H1 (cell line): ENCODE measurements around the gene AGPAT3. TPM values are rescaled to one million over a fixed set of nuclear protein-coding genes. Genes with fewer than 3 reads are reported as not detected.

Experiments
- CTCF ChIA-PET: fragments of 300-600 bp; sonication (Branson Sonifier 250); formaldehyde crosslinking; loops from one replicate; lab custom pipeline; 2021; ENCODE audit not compliant: partially characterized antibody; lab: Charles Lee
- POLR2A ChIA-PET: fragments of 300-600 bp; sonication (Branson Sonifier 250); formaldehyde crosslinking; loops from one replicate; lab custom pipeline; 2021; ENCODE audit warnings: inconsistent platforms; ENCODE audit not compliant: partially characterized antibody; lab: Charles Lee
- DNase-seq, 2 experiments: peaks; one replicate each; pipeline versions ENCODE4 v3.0.0 to v3.0.0-alpha.2; 2010 to 2022; ENCODE audit warnings: low spot score in 2 of 2, low read depth in 1 of 2, mixed read lengths in 1 of 2
- FAIRE-seq: peaks from 2 replicates; lab custom pipeline; 2011; peaks lifted over from hg19 to GRCh38; lab: Jason Lieb, UNC
- H2AFZ ChIP-seq: 2 replicates; pipeline ENCODE4 v1.8.1; 2012; ENCODE audit warnings: low read length, inconsistent platforms
- H2AK5ac ChIP-seq: 2 replicates; pipeline ENCODE4 v1.6.1; 2013; ENCODE audit warnings: low read depth, low read length
- H2BK120ac ChIP-seq: replicated peaks from 2 replicates; pipeline ENCODE3; 2013; ENCODE audit warnings: low read depth, low read length, inconsistent platforms
- H2BK12ac ChIP-seq: 2 replicates; pipeline ENCODE4 v1.6.1; 2013; ENCODE audit warnings: low read depth, low read length
- H2BK15ac ChIP-seq: 2 replicates; pipeline ENCODE4 v1.6.1; 2013; ENCODE audit warnings: low read length
- H2BK20ac ChIP-seq: 2 replicates; pipeline ENCODE4 v1.6.1; 2013; ENCODE audit warnings: low read length
- H2BK5ac ChIP-seq: 2 replicates; pipeline ENCODE4 v1.6.1; 2013; ENCODE audit warnings: low read depth, low read length
- H3K14ac ChIP-seq: 2 replicates; pipeline ENCODE4 v1.6.1; 2013; ENCODE audit warnings: inconsistent platforms; ENCODE audit not compliant: insufficient read length
- H3K18ac ChIP-seq: 2 replicates; pipeline ENCODE4 v1.6.1; 2013; ENCODE audit warnings: low read length; ENCODE audit errors: extremely low read depth
- H3K23ac ChIP-seq: 2 replicates; pipeline ENCODE4 v1.6.1; 2013; ENCODE audit warnings: inconsistent platforms; ENCODE audit not compliant: insufficient read length
- H3K23me2 ChIP-seq: 2 replicates; pipeline ENCODE4 v1.6.1; 2013; ENCODE audit warnings: low read depth, low read length
- H3K27ac ChIP-seq: 2 replicates; pipeline ENCODE4 v1.6.1; 2011; ENCODE audit warnings: low read depth, low read length, inconsistent platforms
- H3K27me3 ChIP-seq, 4 experiments: replicated peaks in 1 of 4; 1 replicate in 1 of 4; 2 replicates in 3 of 4; pipeline versions ENCODE4 v1.6.1 to v1.8.1; 2011 to 2013; ENCODE audit warnings: low read length in 3 of 4, mild to moderate bottlenecking in 3 of 4, inconsistent platforms in 2 of 4, mixed read lengths in 2 of 4, moderate library complexity in 1 of 4; ENCODE audit not compliant: control insufficient read depth in 3 of 4, insufficient read depth in 3 of 4; ENCODE audit errors: extremely low read depth in 1 of 4
- H3K36me3 ChIP-seq, 4 experiments: 2 replicates each; pipeline versions ENCODE4 v1.6.1 to v1.8.1; 2011 to 2013; ENCODE audit warnings: mild to moderate bottlenecking in 4 of 4, low read length in 3 of 4, moderate library complexity in 2 of 4, control low read depth in 1 of 4, inconsistent platforms in 1 of 4; ENCODE audit not compliant: insufficient read depth in 4 of 4, control insufficient read depth in 2 of 4
- H3K4ac ChIP-seq: replicated peaks from 2 replicates; pipeline ENCODE3; 2013; ENCODE audit warnings: low read length, low read depth, mixed read lengths, inconsistent platforms; ENCODE audit not compliant: insufficient read length
- H3K4me1 ChIP-seq, 4 experiments: replicated peaks in 1 of 4; 1 replicate in 1 of 4; 2 replicates in 3 of 4; pipeline versions ENCODE4 v1.6.1 to v1.8.1; 2011 to 2013; ENCODE audit warnings: low read length in 3 of 4, inconsistent platforms in 2 of 4, mixed read lengths in 1 of 4; ENCODE audit not compliant: insufficient read depth in 4 of 4, control insufficient read depth in 3 of 4
- H3K4me2 ChIP-seq, 2 experiments: 2 replicates each; pipeline versions ENCODE4 v1.6.1 to v1.8.1; 2011 to 2013; ENCODE audit warnings: low read depth in 2 of 2, low read length in 2 of 2, control low read depth in 1 of 2, inconsistent platforms in 1 of 2, mild to moderate bottlenecking in 1 of 2; ENCODE audit not compliant: insufficient read depth in 1 of 2
- H3K4me3 ChIP-seq, 4 experiments: fragments of 200-600, 300-600 bp in 1 of 4; sonication (generic), shearing (Covaris generic), sonication (Bioruptor Twin) in 1 of 4; 2 replicates each; pipeline versions ENCODE4 v1.5.1 to v1.8.1; 2011 to 2016; ENCODE audit warnings: low read length in 4 of 4, low read depth in 3 of 4, control low read depth in 2 of 4, inconsistent platforms in 2 of 4, mild to moderate bottlenecking in 2 of 4, mixed read lengths in 1 of 4, moderate library complexity in 1 of 4; ENCODE audit not compliant: insufficient read depth in 2 of 4; ENCODE audit errors: extremely low read depth in 1 of 4
- H3K56ac ChIP-seq: replicated peaks from 2 replicates; pipeline ENCODE3; 2013; ENCODE audit warnings: low read depth, mild to moderate bottlenecking, mixed read lengths, low read length, inconsistent platforms; ENCODE audit not compliant: insufficient read length
- H3K79me1 ChIP-seq: 2 replicates; pipeline ENCODE4 v1.6.1; 2013; ENCODE audit warnings: low read depth, low read length, control low read depth
- H3K79me2 ChIP-seq, 2 experiments: 2 replicates each; pipeline versions ENCODE4 v1.6.1 to v1.8.1; 2012 to 2013; ENCODE audit warnings: low read length in 2 of 2, mild to moderate bottlenecking in 2 of 2, inconsistent platforms in 1 of 2; ENCODE audit not compliant: insufficient read depth in 2 of 2, control insufficient read depth in 1 of 2
- H3K9ac ChIP-seq, 4 experiments: replicated peaks in 1 of 4; 1 replicate in 1 of 4; 2 replicates in 3 of 4; pipeline versions ENCODE4 v1.6.1 to v1.8.1; 2011 to 2013; ENCODE audit warnings: low read depth in 3 of 4, low read length in 3 of 4, control low read depth in 2 of 4, mild to moderate bottlenecking in 2 of 4, moderate library complexity in 2 of 4, inconsistent platforms in 1 of 4; ENCODE audit errors: extremely low read depth in 1 of 4
- H3K9me3 ChIP-seq, 2 experiments: 2 replicates each; pipeline versions ENCODE4 v1.6.1 to v1.8.1; 2012 to 2013; ENCODE audit warnings: mild to moderate bottlenecking in 2 of 2, moderate library complexity in 2 of 2, control low read depth in 1 of 2, inconsistent platforms in 1 of 2, low read depth in 1 of 2, low read length in 1 of 2, mixed read lengths in 1 of 2; ENCODE audit not compliant: insufficient read depth in 2 of 2
- H4K20me1 ChIP-seq, 2 experiments: replicated peaks in 1 of 2; 2 replicates each; pipeline versions ENCODE3 to v1.8.1; 2011 to 2013; ENCODE audit warnings: inconsistent platforms in 2 of 2, low read length in 2 of 2, mild to moderate bottlenecking in 1 of 2; ENCODE audit not compliant: insufficient read depth in 2 of 2, control insufficient read depth in 1 of 2
- H4K5ac ChIP-seq: 2 replicates; pipeline ENCODE4 v1.6.1; 2013; ENCODE audit warnings: low read length, low read depth, mixed read lengths, inconsistent platforms; ENCODE audit not compliant: insufficient read length
- H4K8ac ChIP-seq: 2 replicates; pipeline ENCODE4 v1.8.0; 2013; ENCODE audit warnings: mild to moderate bottlenecking, moderate library complexity, low read length, inconsistent platforms; ENCODE audit not compliant: insufficient read depth; ENCODE audit errors: extremely low read depth
- H4K91ac ChIP-seq: replicated peaks from 2 replicates; pipeline ENCODE3; 2013; ENCODE audit warnings: low read length, mixed read lengths, inconsistent platforms; ENCODE audit not compliant: insufficient read length
- BCL11A ChIP-seq, 2 experiments: IDR thresholded peaks; one replicate each; pipeline ENCODE4 v1.6.1; 2011; ENCODE audit warnings: low read depth in 2 of 2, low read length in 2 of 2, mild to moderate bottlenecking in 2 of 2
- POU5F1 ChIP-seq: IDR thresholded peaks from 2 replicates; pipeline ENCODE4 v1.6.1; 2011; ENCODE audit warnings: low read depth, mild to moderate bottlenecking, low read length, moderate library complexity
- SUZ12 ChIP-seq: fragments of 200-600 bp; sonication (generic); IDR thresholded peaks from 2 replicates; pipeline ENCODE4 v1.6.1; 2012; ENCODE audit warnings: mild to moderate bottlenecking, inconsistent platforms, low read length, moderate library complexity, mixed read lengths
- ZNF274 ChIP-seq: IDR thresholded peaks from 2 replicates; pipeline ENCODE4 v1.7.0; 2012; ENCODE audit warnings: low read length, borderline replicate concordance; ENCODE audit errors: extremely low read depth
- WGBS, 2 experiments: shearing (Covaris generic) in 1 of 2; methylation state at CpG; one replicate each; pipeline versions ENCODE4 v1.1.6 to v1.1.7; 2013 to 2015; ENCODE audit warnings: low lambda C conversion rate in 2 of 2, mixed read lengths in 2 of 2, inconsistent platforms in 1 of 2, low coverage in 1 of 2, missing lambda C conversion rate in 1 of 2; ENCODE audit not compliant: insufficient replicate concordance in 2 of 2, insufficient coverage in 1 of 2, insufficient read length in 1 of 2; ENCODE audit errors: extremely low coverage in 1 of 2, missing lambda C conversion rate in 1 of 2; 5-methylcytosine and 5-hydroxymethylcytosine counted together
- polyA plus RNA-seq, 7 experiments: library from polyadenylated mRNA; depleted of rRNA in 3 of 7; stranded (reverse) in 5 of 7; unstranded in 2 of 7; fragments of >200 nt in 5 of 7; fragments of 200-250 nt in 2 of 7; gene quantifications; 1 replicate in 5 of 7; 2 replicates in 1 of 7; 4 replicates in 1 of 7; pipeline versions ENCODE4 v1.2.1 to v1.2.3, GENCODE V29; 2011 to 2013; ENCODE audit warnings: missing spikeins in 2 of 7, mixed read lengths in 2 of 7
- total RNA-seq: library from RNA; stranded (reverse); fragmentation: NEBNext Ultra II Directional; extraction: Animal tissue kit (Norgen Biotek cat#: 25700); gene quantifications from 2 replicates; pipeline ENCODE4 v1.2.1, GENCODE V29; 2021
- TF ChIP-seq, protein P1 (sequence below): IDR thresholded peaks from 2 replicates; pipeline ENCODE4 v1.6.1; 2011; ENCODE audit warnings: low read length, improper control_type of control experiment

Gene AGPAT3
- total and polyA plus RNA-seq, 2 of the 8 experiments (the other 6 are each of a cell fraction or from before 2014, with no cell fraction given): 5.8 to 7.3 TPM

- Histone ChIP-seq H3K27ac (no peak overlapping the region), H3K23me2 (peaks cover under 1% of the 10 kb centered on the region; the same call in 1 of the 2 replicates), H3K23ac (no peak overlapping the region), H2BK120ac (no peak overlapping the region), H3K36me3 (no peaks in the 10 kb centered on the region), H3K79me2 (no peaks in the 10 kb centered on the region), H4K8ac (no peak overlapping the region), H3K27me3 (no peaks in the 10 kb centered on the region), H2BK20ac (no peak overlapping the region), H3K79me1 (no peaks in the 10 kb centered on the region), H3K9ac (no peak overlapping the region), H2BK12ac (no peak overlapping the region), H3K14ac (no peak overlapping the region), H2BK15ac (no peak overlapping the region), H2AFZ (no peak overlapping the region), H3K9me3 (peaks cover 0 to 4% of the 10 kb centered on the region in 2 experiments; a peak in 1 of 4 replicates), H4K20me1 (peaks cover 0 to under 1% of the 10 kb centered on the region in 2 experiments), H4K91ac (no peak overlapping the region), H4K5ac (no peak overlapping the region), H2AK5ac (no peak overlapping the region), H3K56ac (no peak overlapping the region), H2BK5ac (no peak overlapping the region), H3K4ac (no peak overlapping the region), H3K4me1 (peaks cover 0 to 3% (median under 1%) of the 10 kb centered on the region in 4 experiments; a peak in 2 of 7 replicates), H3K4me2 (no peak overlapping the region), H3K18ac (no peak overlapping the region), H3K4me3 (no peak overlapping the region)
- 95% methylated on average over 17 of the region's 17 CpGs; no CpG with 5 or more reads in 1 of the 2 experiments for WGBS, 2 experiments
- FAIRE-seq: no peak
- ChIA-PET CTCF (interaction anchor here (1.1 to 8.6 kb wide), 5 partner anchors 10 to 24 kb away, joined by 3 to 80 read pairs (median 5); no protein-coding TSS in a partner anchor), POLR2A (no interaction called here)
- no peak for DNase-seq
- TF ChIP-seq BCL11A (IDR thresholded peaks at IDR 0.05; ENCODE audit: low read depth in 2 of 2, low read length in 2 of 2) (no peak), ZNF274 (no peak), SUZ12 (no peak), POU5F1 (no peak)
- TF ChIP-seq, protein P1, sequence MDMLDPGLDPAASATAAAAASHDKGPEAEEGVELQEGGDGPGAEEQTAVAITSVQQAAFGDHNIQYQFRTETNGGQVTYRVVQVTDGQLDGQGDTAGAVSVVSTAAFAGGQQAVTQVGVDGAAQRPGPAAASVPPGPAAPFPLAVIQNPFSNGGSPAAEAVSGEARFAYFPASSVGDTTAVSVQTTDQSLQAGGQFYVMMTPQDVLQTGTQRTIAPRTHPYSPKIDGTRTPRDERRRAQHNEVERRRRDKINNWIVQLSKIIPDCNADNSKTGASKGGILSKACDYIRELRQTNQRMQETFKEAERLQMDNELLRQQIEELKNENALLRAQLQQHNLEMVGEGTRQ: no peak
Observed at GRCh38 chr21:43953021-43953420, 88.0 kb downstream of the AGPAT3 start.
